Left ventricle myocardium inferior (tissue), 1 donor: ENCODE data around the gene TST. TPM values are rescaled to one million over a fixed set of nuclear protein-coding genes. Genes with fewer than 3 reads are reported as not detected.

Experiments
- DNase-seq: peaks from one replicate; pipeline ENCODE4 v3.0.0-alpha.2; 2020
- H3K27ac ChIP-seq: fragments of 200-600 bp; replicated peaks from 2 replicates; pipeline ENCODE4 v1.8.0; 2021
- H3K27me3 ChIP-seq: fragments of 200-600 bp; 2 replicates; pipeline ENCODE4 v1.8.0; 2021; ENCODE audit warnings: low read depth
- H3K36me3 ChIP-seq: fragments of 200-600 bp; 2 replicates; pipeline ENCODE4 v1.8.0; 2021
- H3K4me1 ChIP-seq: fragments of 200-600 bp; 2 replicates; pipeline ENCODE4 v1.8.0; 2021
- H3K4me3 ChIP-seq: fragments of 200-600 bp; 2 replicates; pipeline ENCODE4 v1.8.0; 2021; ENCODE audit warnings: mild to moderate bottlenecking, moderate library complexity
- H3K9me3 ChIP-seq: fragments of 200-600 bp; replicated peaks from 2 replicates; pipeline ENCODE4 v1.8.0; 2021
- CTCF ChIP-seq: fragments of 200-600 bp; IDR thresholded peaks from 2 replicates; pipeline ENCODE4 v1.8.0; 2021; ENCODE audit warnings: antibody characterized with exemption, mild to moderate bottlenecking, borderline replicate concordance
- intact Hi-C: fragments of 100-400 bp; cut with micrococcal nuclease; formaldehyde crosslinking; loops from one replicate; pipeline ENCODE4 v1.11.0; 2022
- total RNA-seq: library from RNA; stranded (reverse); fragmentation: NEBNext Ultra II Directional; extraction: Animal tissue kit (Norgen Biotek cat#: 25700); gene quantifications from one replicate; pipeline ENCODE4 v1.2.1, GENCODE V29; 2021
- donor health status: DM: no; HTN: yes; CAD: no; lungs with severe emphysema.

Gene TST
- total RNA-seq, 1 donor from 2014 or later, result 39.8 TPM

- Histone ChIP-seq H3K9me3 (no peaks in the 10 kb centered on the region), H3K27ac (no peak overlapping the region), H3K4me3 (no peak overlapping the region), H3K36me3 (no peaks in the 10 kb centered on the region), H3K4me1 (no peaks in the 10 kb centered on the region), H3K27me3 (peaks cover 60% of the 10 kb centered on the region)
- no peak for DNase-seq
- no peak for TF ChIP-seq CTCF
- intact Hi-C loops, result no loop called here
These were observed 20.2 kb upstream of the TST start for GRCh38 chr22:37039466-37039865.

- peaks cover 51% of the 10 kb centered on the region for H3K27me3 ChIP-seq
- H3K9me3 ChIP-seq, result no peaks in the 10 kb centered on the region
- no peak overlapping the region for H3K4me3 ChIP-seq
- intact Hi-C loops, result no loop called here
- DNase-seq, result no peak
- H3K4me1 ChIP-seq, result no peaks in the 10 kb centered on the region
- H3K36me3 ChIP-seq, result no peaks in the 10 kb centered on the region
- TF ChIP-seq CTCF, result no peak
- no peak overlapping the region for H3K27ac ChIP-seq
These were observed 18.4 kb upstream of the TST start for GRCh38 chr22:37037669-37038068.

GRCh38 chr22:37036655-37037377 lies 17.6 kb upstream of the TST start:
- Histone ChIP-seq H3K27ac (no peak overlapping the region), H3K4me3 (no peak overlapping the region), H3K36me3 (no peaks in the 10 kb centered on the region), H3K4me1 (no peaks in the 10 kb centered on the region), H3K27me3 (peaks cover 43% of the 10 kb centered on the region), H3K9me3 (no peaks in the 10 kb centered on the region)
- DNase-seq, result no peak
- intact Hi-C loops, result no loop called here
- no peak for TF ChIP-seq CTCF

GRCh38 chr22:37033605-37034430 lies 14.6 kb upstream of the TST start:
- Histone ChIP-seq H3K9me3 (no peaks in the 10 kb centered on the region), H3K27me3 (peaks cover 29% of the 10 kb centered on the region), H3K4me1 (no peaks in the 10 kb centered on the region), H3K27ac (no peak overlapping the region), H3K4me3 (no peak overlapping the region), H3K36me3 (peaks cover 13% of the 10 kb centered on the region)
- intact Hi-C loops, result no loop called here
- TF ChIP-seq CTCF, result no peak
- DNase-seq, result no peak

GRCh38 chr22:37032535-37033460 lies 13.6 kb upstream of the TST start:
- Histone ChIP-seq H3K4me3 (no peak overlapping the region), H3K36me3 (peaks cover 16% of the 10 kb centered on the region), H3K4me1 (no peaks in the 10 kb centered on the region), H3K27me3 (peaks cover 22% of the 10 kb centered on the region), H3K27ac (no peak overlapping the region), H3K9me3 (no peaks in the 10 kb centered on the region)
- DNase-seq, result no peak
- TF ChIP-seq CTCF, result no peak
- intact Hi-C loops, result no loop called here
